GM23338 (cell line): ENCODE results near the gene PROX1. TPM values are rescaled to one million over a fixed set of nuclear protein-coding genes. Genes with fewer than 3 reads are reported as not detected.

Experiments used
- ATAC-seq: fragments of 200-7000 bp; cut with Tn5 transposase; 3 replicates; pipeline ENCODE4 v1.9.1; 2020
- DNase-seq: peaks from one replicate; pipeline ENCODE4 v3.0.0-alpha.2; 2015; ENCODE audit warnings: low spot score
- H2AFZ ChIP-seq: fragments of 200-600 bp; sonication (generic); 2 replicates; pipeline ENCODE4 v1.8.0; 2016; ENCODE audit warnings: antibody characterized with exemption, mild to moderate bottlenecking, moderate library complexity
- H3F3A ChIP-seq: fragments of 200-600 bp; sonication (generic); replicated peaks from 2 replicates; pipeline ENCODE4 v1.8.0; 2017; ENCODE audit warnings: antibody characterized with exemption, mixed run types, low read depth
- H3K27ac ChIP-seq: fragments of 200-600 bp; sonication (generic); 2 replicates; pipeline ENCODE4 v1.6.1; 2016; ENCODE audit warnings: low read depth
- H3K27me3 ChIP-seq: fragments of 200-600 bp; sonication (generic); 2 replicates; pipeline ENCODE4 v1.8.0; 2016; ENCODE audit warnings: mild to moderate bottlenecking, mixed run types, moderate library complexity; ENCODE audit not compliant: insufficient read depth
- H3K36me3 ChIP-seq: fragments of 200-600 bp; sonication (generic); 2 replicates; pipeline ENCODE4 v1.8.0; 2016; ENCODE audit warnings: mild to moderate bottlenecking; ENCODE audit not compliant: insufficient read depth
- H3K4me1 ChIP-seq: fragments of 200-600 bp; sonication (generic); 2 replicates; pipeline ENCODE4 v1.8.0; 2016; ENCODE audit warnings: mild to moderate bottlenecking, moderate library complexity; ENCODE audit not compliant: insufficient read depth
- H3K4me2 ChIP-seq: fragments of 200-600 bp; sonication (generic); 2 replicates; pipeline ENCODE4 v1.7.1; 2017; ENCODE audit warnings: mixed run types
- H3K4me3 ChIP-seq: fragments of 200-600 bp; sonication (generic); 2 replicates; pipeline ENCODE4 v1.6.1; 2016; ENCODE audit warnings: mixed run types
- H3K79me2 ChIP-seq: fragments of 200-600 bp; sonication (generic); replicated peaks from 2 replicates; pipeline ENCODE4 v1.8.0; 2017; ENCODE audit warnings: mild to moderate bottlenecking; ENCODE audit not compliant: insufficient read depth
- H3K9me2 ChIP-seq: fragments of 200-600 bp; sonication (generic); 2 replicates; pipeline ENCODE4 v1.8.0; 2017; ENCODE audit not compliant: insufficient read depth
- H4K20me1 ChIP-seq: fragments of 200-600 bp; sonication (generic); replicated peaks from 2 replicates; pipeline ENCODE4 v1.8.0; 2017; ENCODE audit warnings: mild to moderate bottlenecking; ENCODE audit not compliant: insufficient read depth
- H3K27ac Mint-ChIP-seq: 2 replicates; pipeline ENCODE4 v1.8.0; 2020; ENCODE audit warnings: inconsistent platforms, mild to moderate bottlenecking, moderate library complexity, mixed read lengths
- H3K27me3 Mint-ChIP-seq: 3 replicates; pipeline ENCODE4 v1.8.0; 2022; ENCODE audit warnings: low read depth, mild to moderate bottlenecking, moderate library complexity, mixed read lengths, inconsistent platforms; ENCODE audit not compliant: insufficient read depth, poor library complexity
- H3K36me3 Mint-ChIP-seq: 3 replicates; pipeline ENCODE4 v1.8.0; 2021; ENCODE audit warnings: low read depth, mild to moderate bottlenecking, inconsistent platforms, moderate library complexity, mixed read lengths
- H3K4me1 Mint-ChIP-seq: 3 replicates; pipeline ENCODE4 v1.8.0; 2020; ENCODE audit warnings: mild to moderate bottlenecking, inconsistent platforms, mixed read lengths
- H3K4me3 Mint-ChIP-seq: 3 replicates; pipeline ENCODE4 v1.8.0; 2021; ENCODE audit warnings: moderate library complexity, mild to moderate bottlenecking, inconsistent platforms, mixed read lengths
- H3K9me3 Mint-ChIP-seq: 3 replicates; pipeline ENCODE4 v1.8.0; 2020; ENCODE audit warnings: moderate library complexity, mild to moderate bottlenecking, inconsistent platforms, mixed read lengths
- ETS1 ChIP-seq: IDR thresholded peaks from 2 replicates; pipeline ENCODE4 v1.6.1; 2016; ENCODE audit warnings: antibody characterized with exemption
- EZH2 ChIP-seq: fragments of 200-600 bp; sonication (generic); IDR thresholded peaks from one replicate; pipeline ENCODE4 v1.8.0; 2017; ENCODE audit warnings: antibody characterized with exemption, mild to moderate bottlenecking, low read depth; ENCODE audit not compliant: unreplicated experiment
- EZH2phosphoT487 ChIP-seq: fragments of 200-600 bp; sonication (generic); IDR thresholded peaks from one replicate; pipeline ENCODE4 v1.8.1; 2018; ENCODE audit warnings: antibody characterized with exemption; ENCODE audit not compliant: unreplicated experiment
- JUNB ChIP-seq: IDR thresholded peaks from one replicate; pipeline ENCODE4 v1.6.1; 2016; ENCODE audit warnings: antibody characterized with exemption; ENCODE audit not compliant: unreplicated experiment
- NANOG ChIP-seq: IDR thresholded peaks from 2 replicates; pipeline ENCODE4 v1.6.1; 2016; ENCODE audit warnings: antibody characterized with exemption, borderline replicate concordance
- polyA plus RNA-seq: library from polyadenylated mRNA; unstranded; fragments of >200 nt; fragmentation: Nextera tagmentation; extraction: Ambion mirVana; gene quantifications from 2 replicates; pipeline ENCODE4 v1.2.1, GENCODE V29; 2016
- total RNA-seq: library from RNA; depleted of rRNA; stranded (reverse); fragments of >200 nt; shearing (Covaris generic); gene quantifications from 2 replicates; pipeline ENCODE4 v1.2.3, GENCODE V29; 2014
- TF ChIP-seq, protein P1 (sequence below), 2 experiments: fragments of 200-600 bp in 1 of 2; sonication (generic) in 1 of 2; conservative IDR thresholded peaks; 2 replicates each; pipeline versions ENCODE4 v1.5.1 to v1.6.1; 2016 to 2017; ENCODE audit warnings: antibody characterized with exemption in 2 of 2, low read depth in 2 of 2, mild to moderate bottlenecking in 2 of 2, moderate library complexity in 1 of 2
- TF ChIP-seq, protein P2 (sequence below): IDR thresholded peaks from one replicate; pipeline ENCODE4 v1.6.1; 2018; ENCODE audit warnings: antibody characterized with exemption; ENCODE audit not compliant: unreplicated experiment

The PROX1 gene
- total and polyA plus RNA-seq, 2 experiments from 2014 or later = 0.49 to 0.66 TPM

DNA sequence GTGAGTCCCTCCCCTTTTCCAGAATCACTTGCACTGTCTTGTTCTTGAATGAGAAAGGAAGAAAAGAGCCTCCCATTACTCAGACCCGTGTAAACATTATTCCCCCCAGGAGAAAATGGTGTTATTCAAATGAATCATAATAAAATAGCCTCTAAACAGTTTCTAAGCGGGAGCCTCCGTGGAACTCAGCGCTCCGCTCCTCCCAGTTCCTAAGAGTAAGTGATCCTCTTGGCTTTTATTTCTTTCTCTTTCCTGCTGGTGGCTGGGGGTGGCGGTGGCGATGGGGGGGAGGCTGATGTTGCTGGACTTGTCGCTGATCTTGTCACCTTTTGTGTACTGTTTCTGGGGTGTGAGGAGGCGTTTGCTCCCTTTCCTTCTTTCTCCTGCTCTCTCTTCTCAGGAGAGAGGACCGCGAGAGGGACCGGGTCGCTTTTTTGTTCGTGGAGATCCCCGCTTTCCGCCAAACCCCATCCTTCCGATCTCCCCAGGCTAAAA, 781 bp downstream of the PROX1 start (continued):
- TF ChIP-seq, protein P1, sequence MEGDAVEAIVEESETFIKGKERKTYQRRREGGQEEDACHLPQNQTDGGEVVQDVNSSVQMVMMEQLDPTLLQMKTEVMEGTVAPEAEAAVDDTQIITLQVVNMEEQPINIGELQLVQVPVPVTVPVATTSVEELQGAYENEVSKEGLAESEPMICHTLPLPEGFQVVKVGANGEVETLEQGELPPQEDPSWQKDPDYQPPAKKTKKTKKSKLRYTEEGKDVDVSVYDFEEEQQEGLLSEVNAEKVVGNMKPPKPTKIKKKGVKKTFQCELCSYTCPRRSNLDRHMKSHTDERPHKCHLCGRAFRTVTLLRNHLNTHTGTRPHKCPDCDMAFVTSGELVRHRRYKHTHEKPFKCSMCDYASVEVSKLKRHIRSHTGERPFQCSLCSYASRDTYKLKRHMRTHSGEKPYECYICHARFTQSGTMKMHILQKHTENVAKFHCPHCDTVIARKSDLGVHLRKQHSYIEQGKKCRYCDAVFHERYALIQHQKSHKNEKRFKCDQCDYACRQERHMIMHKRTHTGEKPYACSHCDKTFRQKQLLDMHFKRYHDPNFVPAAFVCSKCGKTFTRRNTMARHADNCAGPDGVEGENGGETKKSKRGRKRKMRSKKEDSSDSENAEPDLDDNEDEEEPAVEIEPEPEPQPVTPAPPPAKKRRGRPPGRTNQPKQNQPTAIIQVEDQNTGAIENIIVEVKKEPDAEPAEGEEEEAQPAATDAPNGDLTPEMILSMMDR (conservative IDR thresholded peaks at IDR 0.05; ENCODE audit: low read depth in 2 of 2) = no peak
- no peak for TF ChIP-seq EZH2phosphoT487
- no peak for TF ChIP-seq NANOG
- no peak for TF ChIP-seq EZH2
- TF ChIP-seq, protein P2, sequence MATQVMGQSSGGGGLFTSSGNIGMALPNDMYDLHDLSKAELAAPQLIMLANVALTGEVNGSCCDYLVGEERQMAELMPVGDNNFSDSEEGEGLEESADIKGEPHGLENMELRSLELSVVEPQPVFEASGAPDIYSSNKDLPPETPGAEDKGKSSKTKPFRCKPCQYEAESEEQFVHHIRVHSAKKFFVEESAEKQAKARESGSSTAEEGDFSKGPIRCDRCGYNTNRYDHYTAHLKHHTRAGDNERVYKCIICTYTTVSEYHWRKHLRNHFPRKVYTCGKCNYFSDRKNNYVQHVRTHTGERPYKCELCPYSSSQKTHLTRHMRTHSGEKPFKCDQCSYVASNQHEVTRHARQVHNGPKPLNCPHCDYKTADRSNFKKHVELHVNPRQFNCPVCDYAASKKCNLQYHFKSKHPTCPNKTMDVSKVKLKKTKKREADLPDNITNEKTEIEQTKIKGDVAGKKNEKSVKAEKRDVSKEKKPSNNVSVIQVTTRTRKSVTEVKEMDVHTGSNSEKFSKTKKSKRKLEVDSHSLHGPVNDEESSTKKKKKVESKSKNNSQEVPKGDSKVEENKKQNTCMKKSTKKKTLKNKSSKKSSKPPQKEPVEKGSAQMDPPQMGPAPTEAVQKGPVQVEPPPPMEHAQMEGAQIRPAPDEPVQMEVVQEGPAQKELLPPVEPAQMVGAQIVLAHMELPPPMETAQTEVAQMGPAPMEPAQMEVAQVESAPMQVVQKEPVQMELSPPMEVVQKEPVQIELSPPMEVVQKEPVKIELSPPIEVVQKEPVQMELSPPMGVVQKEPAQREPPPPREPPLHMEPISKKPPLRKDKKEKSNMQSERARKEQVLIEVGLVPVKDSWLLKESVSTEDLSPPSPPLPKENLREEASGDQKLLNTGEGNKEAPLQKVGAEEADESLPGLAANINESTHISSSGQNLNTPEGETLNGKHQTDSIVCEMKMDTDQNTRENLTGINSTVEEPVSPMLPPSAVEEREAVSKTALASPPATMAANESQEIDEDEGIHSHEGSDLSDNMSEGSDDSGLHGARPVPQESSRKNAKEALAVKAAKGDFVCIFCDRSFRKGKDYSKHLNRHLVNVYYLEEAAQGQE = no peak
- no peak for TF ChIP-seq JUNB
- TF ChIP-seq ETS1 = no peak

GRCh38 chr1:213989002-213989855, 1.5 kb downstream of the PROX1 start:
- Mint-ChIP-seq H3K27me3 (peaks cover 74% of the 10 kb centered on the region), H3K9me3 (no peaks in the 10 kb centered on the region), H3K4me1 (peaks cover 48% of the 10 kb centered on the region), H3K36me3 (no peaks in the 10 kb centered on the region), H3K4me3 (peak overlapping the region; percentile 86), H3K27ac (no peak overlapping the region)
- Histone ChIP-seq H2AFZ (peak overlapping the region; percentile 88), H3K27me3 (peaks cover 80% of the 10 kb centered on the region), H4K20me1 (0 out of 2 replicates have a peak, but pooled peaks cover 9% of the 10 kb centered on the region), H3K79me2 (no peaks in the 10 kb centered on the region), H3K4me1 (peaks cover 40% of the 10 kb centered on the region), H3K4me2 (peak overlapping the region; percentile 90), H3K4me3 (peak overlapping the region; percentile 80), H3K36me3 (no peaks in the 10 kb centered on the region), H3F3A (peaks cover 29% of the 10 kb centered on the region), H3K27ac (no peak overlapping the region), H3K9me2 (no peaks in the 10 kb centered on the region)
- peak; percentile 81 for DNase-seq
- peak; percentile 18 for ATAC-seq
- TF ChIP-seq EZH2 = no peak
- TF ChIP-seq, protein P1 (conservative IDR thresholded peaks at IDR 0.05; ENCODE audit: low read depth in 2 of 2) = peak in 1 of 2 experiments; percentile 16; a peak in 1 of 4 replicates
